Stimulated activated naive CD8-positive, alpha-beta T cell treated with anti-CD3 and anti-CD28 coated beads, Interleukin-15, Interleukin-2, amounts not matched to agents 100 U/mL and 50 U/mL, for 24 hours (primary cell): Measurements from ENCODE around the gene NFKBIZ.

Source experiments
- ATAC-seq: fragments of 150-1000 bp; cut with Tn5 transposase; one replicate; pipeline ENCODE4 v1.10.0; 2021
- DNase-seq: peaks from one replicate; pipeline ENCODE4 v3.0.0; 2021

NFKBIZ gene

GRCh38 chr3:101825904-101826445 is 23.3 kb upstream of the NFKBIZ start:
- DNase-seq = no peak
- no peak for ATAC-seq

- peak; percentile 92 for DNase-seq
- ATAC-seq = peak; percentile 94
Observed at GRCh38 chr3:101827211-101828174, 21.8 kb upstream of the NFKBIZ start.

- no peak for ATAC-seq
- DNase-seq = no peak
Observed at GRCh38 chr3:101828276-101828675, 21.0 kb upstream of the NFKBIZ start.

- peak; percentile 68 for ATAC-seq
Observed at GRCh38 chr3:101828691-101829436, 20.4 kb upstream of the NFKBIZ start.

GRCh38 chr3:101829437-101829830 is 19.9 kb upstream of the NFKBIZ start:
- ATAC-seq (no peak), DNase-seq (no peak)

More at GRCh38 chr3:101828691-101829436, 20.4 kb upstream of the NFKBIZ start:
- DNase-seq = peak; percentile 67

GRCh38 chr3:101829874-101830273 is 19.4 kb upstream of the NFKBIZ start:
- no peak for DNase-seq
- ATAC-seq = no peak

- ATAC-seq = peak; percentile 44
- DNase-seq = no peak
Observed at GRCh38 chr3:101833446-101833974, 15.8 kb upstream of the NFKBIZ start.

GRCh38 chr3:101835676-101836075 is 13.6 kb upstream of the NFKBIZ start:
- DNase-seq = no peak
- ATAC-seq = peak; percentile 28

- ATAC-seq (no peak), DNase-seq (no peak)
Observed at GRCh38 chr3:101836160-101836559, 13.2 kb upstream of the NFKBIZ start.

- no peak for ATAC-seq
- DNase-seq = no peak
Observed at GRCh38 chr3:101836652-101837598, 12.4 kb upstream of the NFKBIZ start.

GRCh38 chr3:101838691-101839090 is 10.6 kb upstream of the NFKBIZ start:
- ATAC-seq (no peak), DNase-seq (no peak)

GRCh38 chr3:101840066-101840465 is 9.2 kb upstream of the NFKBIZ start:
- no peak for ATAC-seq

GRCh38 chr3:101842245-101842934 is 6.9 kb upstream of the NFKBIZ start:
- no peak for DNase-seq
- ATAC-seq = no peak

More at GRCh38 chr3:101840066-101840465, 9.2 kb upstream of the NFKBIZ start:
- no peak for DNase-seq

GRCh38 chr3:101842935-101843330 is 6.4 kb upstream of the NFKBIZ start:
- DNase-seq (no peak), ATAC-seq (no peak)

GRCh38 chr3:101845425-101845824 is 3.9 kb upstream of the NFKBIZ start:
- DNase-seq = no peak
- no peak for ATAC-seq

GRCh38 chr3:101846709-101847108 is 2.6 kb upstream of the NFKBIZ start:
- no peak for ATAC-seq
- DNase-seq = no peak

GRCh38 chr3:101847328-101847727 is 2.0 kb upstream of the NFKBIZ start:
- ATAC-seq (no peak), DNase-seq (no peak)

GRCh38 chr3:101848326-101848725 is 988 bp upstream of the NFKBIZ start:
- DNase-seq = no peak
- no peak for ATAC-seq

- peak; percentile 64 for DNase-seq
Observed at GRCh38 chr3:101849714-101850245, 466 bp downstream of the NFKBIZ start.

More at GRCh38 chr3:101849714-101850245, 466 bp downstream of the NFKBIZ start:
- ATAC-seq = peak; percentile 32
